ENCODE data around the gene ANGPTL4. TPM values are rescaled to one million over a fixed set of nuclear protein-coding genes. Genes with fewer than 3 reads are reported as not detected.
"Not testable (repeated sequence)": the region's sequence is repeated elsewhere in the genome, so short reads cannot be mapped to it uniquely, and the experiment has no call there.

The ANGPTL4 gene
- total and polyA plus RNA-seq, 9 of the 15 experiments (the other 6 are each of a cell fraction or from before 2014, with no cell fraction given) = 0.05 to 0.77 (median 0.22) TPM; not detected in 4

- H3K9me1 ChIP-seq (ENCODE audit: control insufficient read depth, insufficient read depth, low read length); H3K4me1 ChIP-seq (replicated peaks in 1 of 2; ENCODE audit: control insufficient read depth in 2 of 2, insufficient read depth in 2 of 2, low read length in 2 of 2); ATAC-seq; H3K36me3 ChIP-seq (ENCODE audit: control insufficient read depth, insufficient read depth, low read length); H3K4me3 ChIP-seq; H3K9ac ChIP-seq (ENCODE audit: insufficient read depth in 1 of 2, low read depth in 2 of 2, low read length in 2 of 2); H4K20me1 ChIP-seq (replicated peaks; ENCODE audit: control insufficient read depth, insufficient read depth, low read length); DNase-seq (ENCODE audit: extremely low read depth in 1 of 4, low spot score in 3 of 4); H3K4me2 ChIP-seq (ENCODE audit: insufficient read depth, low read length); in situ Hi-C loops (cut with MboI); H3K79me2 ChIP-seq (ENCODE audit: control insufficient read depth, insufficient read depth, low read length); H2AFZ ChIP-seq (ENCODE audit: low read depth, low read length); BruUV-seq (replicated peaks); FAIRE-seq; H3K27ac ChIP-seq (ENCODE audit: extremely low read depth, low read depth, low read length); H3K9me3 ChIP-seq (replicated peaks; ENCODE audit: control insufficient read depth, insufficient read depth, low read depth, low read length): not testable (repeated sequence)
- ChIA-PET CTCF (ENCODE audit: low intra/inter-chr PET ratio) (interaction anchor here (0.7 kb wide), 1 partner anchor 163 kb away, joined by 3 read pairs; no protein-coding TSS in a partner anchor), POLR2A (interaction anchor here (1.1 kb wide), 1 partner anchor 74 kb away, joined by 4 read pairs; no protein-coding TSS in a partner anchor)
- intact Hi-C loops (cut with micrococcal nuclease) = loop anchor here (5.0 kb wide), 2 partner anchors 158 to 228 kb away; partner anchors contain the start of gene MYO1F
- peaks cover 2 to 11% of the 10 kb centered on the region in 2 experiments; a peak in 4 of 5 replicates for H3K27me3 ChIP-seq (ENCODE audit: control insufficient read depth in 2 of 2, insufficient read depth in 2 of 2, low read length in 2 of 2)
- TF ChIP-seq ZNF512 (tag; IDR thresholded peaks at IDR 0.05) = peak; percentile 46; the same call in 1 of the 2 replicates
- WGBS (ENCODE audit: insufficient coverage, low coverage, missing lambda C conversion rate) = 8% methylated on average over 8 of the region's 8 CpGs
These were observed 14.2 kb upstream of the ANGPTL4 start for GRCh38 chr19:8349629-8350372.
